HL-60 (cell line): ENCODE data around the gene CASS4.
A peak's percentile ranks its signal among the peaks of the same experiment; 100 is the strongest.
"Not testable (repeated sequence)": the region's sequence is repeated elsewhere in the genome, so short reads cannot be mapped to it uniquely, and the experiment has no call there.

ENCODE experiments used
- DNase-seq, 2 experiments: peaks; one replicate each; pipeline ENCODE4 v3.0.0-alpha.2; 2010 to 2020; ENCODE audit warnings: low read depth in 1 of 2, low spot score in 1 of 2
- H3K27ac ChIP-seq: fragments of 250-450 bp; sonication (Bioruptor Pico); replicated peaks from 2 replicates; pipeline ENCODE4 v1.5.1; 2020; ENCODE audit warnings: mild to moderate bottlenecking, moderate library complexity
- H3K27me3 ChIP-seq: fragments of 250-450 bp; sonication (Bioruptor Pico); 2 replicates; pipeline ENCODE4 v1.5.1; 2021; ENCODE audit warnings: mild to moderate bottlenecking, moderate library complexity; ENCODE audit not compliant: insufficient read depth, poor library complexity, severe bottlenecking
- H3K4me3 ChIP-seq: replicated peaks from 2 replicates; pipeline ENCODE4 v1.5.1; 2011; ENCODE audit warnings: mild to moderate bottlenecking, control low read depth, low read length; ENCODE audit not compliant: insufficient read depth
- CTCF ChIP-seq: IDR thresholded peaks from one replicate; pipeline ENCODE4 v1.5.1; 2011; ENCODE audit warnings: low read length, control low read depth, inconsistent platforms; ENCODE audit not compliant: insufficient read depth
- GABPA ChIP-seq: IDR thresholded peaks from 2 replicates; pipeline ENCODE4 v1.6.1; 2012; ENCODE audit warnings: low read depth
- POLR2AphosphoS5 ChIP-seq: IDR thresholded peaks from 2 replicates; pipeline ENCODE4 v1.6.1; 2012; ENCODE audit warnings: low read depth
- REST ChIP-seq: IDR thresholded peaks from 2 replicates; pipeline ENCODE4 v1.6.1; 2012; ENCODE audit warnings: low read depth; ENCODE audit not compliant: insufficient replicate concordance
- SPI1 ChIP-seq: IDR thresholded peaks from 2 replicates; pipeline ENCODE4 v1.6.1; 2012; ENCODE audit warnings: low read depth, mild to moderate bottlenecking, borderline replicate concordance

CASS4 gene

GRCh38 chr20:56388882-56389281, 23.2 kb upstream of the CASS4 start:
- Histone ChIP-seq H3K4me3 (no peak overlapping the region), H3K27me3 (no peaks in the 10 kb centered on the region), H3K27ac (no peak overlapping the region)
- TF ChIP-seq GABPA (no peak), CTCF (no peak), SPI1 (no peak), REST (no peak), POLR2AphosphoS5 (no peak)
- DNase-seq: no peak

GRCh38 chr20:56389807-56390206, 22.3 kb upstream of the CASS4 start:
- H3K27ac ChIP-seq: no peak overlapping the region
- H3K27me3 ChIP-seq: no peaks in the 10 kb centered on the region

GRCh38 chr20:56390396-56390795, 21.7 kb upstream of the CASS4 start:
- peak overlapping the region; percentile 89; the same call in 1 of the 2 replicates for H3K4me3 ChIP-seq
- not testable (repeated sequence) for DNase-seq, H3K27me3 ChIP-seq
- peak overlapping the region; percentile 93 for H3K27ac ChIP-seq

More at GRCh38 chr20:56389807-56390206, 22.3 kb upstream of the CASS4 start:
- H3K4me3 ChIP-seq: no peak overlapping the region
- TF ChIP-seq CTCF: no peak
- TF ChIP-seq SPI1: no peak
- no peak for TF ChIP-seq GABPA
- TF ChIP-seq POLR2AphosphoS5: no peak
- no peak for TF ChIP-seq REST
- DNase-seq: no peak

- peak overlapping the region; percentile 93 for H3K27ac ChIP-seq
- H3K27me3 ChIP-seq: no peaks in the 10 kb centered on the region
- no peak for TF ChIP-seq POLR2AphosphoS5
- TF ChIP-seq SPI1: peak; percentile 21; the same call in 1 of the 2 replicates
- peak overlapping the region; percentile 89 for H3K4me3 ChIP-seq
- peak; percentile 36 to 52 for DNase-seq
Measured at GRCh38 chr20:56391037-56391436, 21.0 kb upstream of the CASS4 start.

GRCh38 chr20:56391596-56392131, 20.4 kb upstream of the CASS4 start:
- H3K27ac ChIP-seq: peak overlapping the region; percentile 93
- no peaks in the 10 kb centered on the region for H3K27me3 ChIP-seq
- TF ChIP-seq REST: no peak
- no peak for TF ChIP-seq SPI1
- no peak; the same call in 1 of the 2 replicates for TF ChIP-seq POLR2AphosphoS5
- no peak for TF ChIP-seq CTCF
- no peak for TF ChIP-seq GABPA
- H3K4me3 ChIP-seq: peak overlapping the region; percentile 89
- DNase-seq: no peak
